Measurements from ENCODE around the gene ZZZ3.
"Not testable (repeated sequence)": the region's sequence is repeated elsewhere in the genome, so short reads cannot be mapped to it uniquely, and the experiment has no call there.

Gene ZZZ3
- 78.2 to 164 reads per million in 2 donors for total RNA-seq

GRCh38 chr1:77682460-77683159, at the start of gene ZZZ3:
Gene ZZZ3, minus strand, starts transcription at chr1:77682658. Its CDS starts 49,304 bp downstream, at chr1:77633354.
- DNase-seq: peak; percentile 93

DNA sequence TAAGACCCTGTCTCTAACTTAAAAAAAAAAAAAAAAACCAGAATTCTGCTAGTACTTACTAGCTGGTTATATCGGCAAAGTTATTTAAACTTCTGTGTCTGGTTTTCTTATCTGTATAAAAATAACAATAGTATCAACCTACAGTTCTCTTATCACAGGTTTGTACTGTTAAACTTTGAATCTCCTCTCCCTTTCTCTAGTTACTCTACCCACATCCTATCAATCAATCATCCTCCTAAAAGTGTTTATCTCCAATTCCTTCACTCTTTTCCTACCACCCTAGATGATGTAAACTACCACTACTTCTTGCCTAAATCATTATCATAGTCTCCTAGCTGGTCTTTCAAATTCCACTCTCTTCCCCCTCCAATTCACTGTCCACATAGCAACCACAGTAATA, 49.6 kb upstream of the ZZZ3 start:
- DNase-seq: no peak

- DNase-seq: no peak
These were observed 43.2 kb upstream of the ZZZ3 start for GRCh38 chr1:77725706-77726105.

DNA sequence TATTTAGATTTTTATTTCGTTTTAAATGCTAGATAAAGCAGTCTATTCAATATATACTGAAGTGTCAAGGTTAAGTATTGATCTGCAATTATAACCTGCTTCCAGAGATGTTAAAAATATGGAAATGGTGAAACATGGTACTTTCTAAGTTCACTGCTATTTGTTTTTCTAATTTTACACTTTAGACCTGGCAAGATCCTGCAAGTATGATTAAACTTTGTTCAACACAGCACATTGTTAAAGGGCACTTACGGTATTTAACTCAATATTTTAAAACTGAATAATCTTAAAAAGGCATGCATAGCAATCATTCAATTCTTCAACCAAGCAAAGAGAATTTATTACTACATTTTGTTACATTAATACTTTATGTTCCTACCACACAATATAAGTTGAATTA, 35.7 kb upstream of the ZZZ3 start:
- no peak for DNase-seq

DNA sequence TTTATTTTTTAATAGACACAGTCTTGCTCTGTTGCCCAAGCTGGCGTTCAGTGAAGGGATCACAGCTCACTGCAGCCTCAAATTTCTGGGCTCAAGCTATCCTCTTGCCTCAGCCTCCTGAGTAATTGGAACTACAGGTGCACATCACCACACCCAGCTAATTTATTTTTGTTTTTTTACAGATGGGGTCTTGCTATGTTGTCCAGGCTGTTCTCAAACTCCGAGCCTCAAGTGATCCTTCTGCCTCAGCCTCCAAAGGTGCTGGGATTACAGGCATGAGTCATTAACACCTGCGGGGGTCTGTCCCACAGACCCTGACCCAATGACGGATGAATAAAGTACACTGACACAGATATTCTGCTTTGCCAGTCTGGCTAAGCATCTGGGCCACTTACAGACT, 33.6 kb upstream of the ZZZ3 start:
- no peak for DNase-seq

- no peak for DNase-seq
These were observed 27.3 kb upstream of the ZZZ3 start for GRCh38 chr1:77709727-77710126.

GRCh38 chr1:77706321-77706720, 23.9 kb upstream of the ZZZ3 start:
- no peak for DNase-seq

- no peak for DNase-seq
These were observed 22.3 kb upstream of the ZZZ3 start for GRCh38 chr1:77704736-77705135.

GRCh38 chr1:77699673-77700072, 17.2 kb upstream of the ZZZ3 start:
- DNase-seq: not testable (repeated sequence)

- no peak for DNase-seq
These were observed 15.0 kb upstream of the ZZZ3 start for GRCh38 chr1:77697441-77697840.

- no peak for DNase-seq
These were observed 6.5 kb upstream of the ZZZ3 start for GRCh38 chr1:77688939-77689338.

- no peak for DNase-seq
These were observed 5.1 kb upstream of the ZZZ3 start for GRCh38 chr1:77687519-77687906.

- no peak for DNase-seq
These were observed 4.5 kb upstream of the ZZZ3 start for GRCh38 chr1:77686796-77687518.

- peak; percentile 86 for DNase-seq
These were observed 996 bp upstream of the ZZZ3 start for GRCh38 chr1:77683160-77684148.

- DNase-seq: no peak
These were observed 2.3 kb downstream of the ZZZ3 start for GRCh38 chr1:77680173-77680572.

GRCh38 chr1:77678660-77679610, 3.5 kb downstream of the ZZZ3 start:
- DNase-seq: no peak

GRCh38 chr1:77674807-77675206, 7.7 kb downstream of the ZZZ3 start:
- not testable (repeated sequence) for DNase-seq

GRCh38 chr1:77673716-77674355, 8.6 kb downstream of the ZZZ3 start:
- no peak for DNase-seq

DNA sequence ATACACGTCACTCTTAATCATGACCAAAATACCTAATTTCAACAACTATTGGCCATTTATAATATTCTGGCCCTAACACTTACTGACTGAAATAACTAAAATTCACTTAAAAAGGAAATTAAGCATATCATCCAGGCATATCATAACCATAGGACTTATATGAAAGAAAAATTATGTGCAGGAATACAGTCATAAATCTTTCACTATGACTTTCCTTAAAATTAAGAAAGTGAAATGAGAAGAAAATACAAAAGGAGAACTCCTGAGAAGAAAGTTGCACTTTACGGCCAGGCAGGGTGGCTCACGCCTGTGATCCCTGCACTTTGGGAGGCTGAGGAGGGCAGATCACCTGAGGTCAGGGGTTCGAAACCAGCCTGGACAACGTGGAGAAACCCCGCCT, 9.4 kb downstream of the ZZZ3 start:
- no peak for DNase-seq

DNA sequence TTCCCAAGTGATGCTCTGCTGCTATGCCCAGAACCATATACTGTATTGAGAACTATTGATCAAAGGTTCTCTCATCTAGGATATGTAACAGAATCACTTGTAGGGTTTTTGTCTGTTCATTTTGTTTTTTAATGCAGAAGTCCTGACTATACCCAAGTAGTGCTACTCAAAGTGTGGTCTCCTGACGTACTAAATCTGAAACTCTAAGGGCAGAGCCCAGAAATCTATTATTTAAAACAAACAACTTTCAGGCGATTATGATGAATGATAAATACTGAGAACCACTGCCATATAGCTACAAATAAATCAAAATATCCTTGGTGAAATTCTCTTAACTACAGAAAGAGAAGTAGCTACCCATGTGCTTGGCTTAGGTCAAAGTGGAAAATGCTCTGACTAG, 10.1 kb downstream of the ZZZ3 start:
- no peak for DNase-seq

GRCh38 chr1:77671836-77672235, 10.6 kb downstream of the ZZZ3 start:
- no peak for DNase-seq

Data from T-helper 9 cell (primary cell).